GM12801 (cell line): ENCODE measurements around the gene DCAF10.

Source experiments
- TF ChIP-seq, protein P1 (sequence below): IDR thresholded peaks from one replicate; pipeline ENCODE4 v1.5.1; 2011; ENCODE audit warnings: control low read depth; ENCODE audit not compliant: insufficient read length; ENCODE audit errors: extremely low read depth

DCAF10 gene

DNA sequence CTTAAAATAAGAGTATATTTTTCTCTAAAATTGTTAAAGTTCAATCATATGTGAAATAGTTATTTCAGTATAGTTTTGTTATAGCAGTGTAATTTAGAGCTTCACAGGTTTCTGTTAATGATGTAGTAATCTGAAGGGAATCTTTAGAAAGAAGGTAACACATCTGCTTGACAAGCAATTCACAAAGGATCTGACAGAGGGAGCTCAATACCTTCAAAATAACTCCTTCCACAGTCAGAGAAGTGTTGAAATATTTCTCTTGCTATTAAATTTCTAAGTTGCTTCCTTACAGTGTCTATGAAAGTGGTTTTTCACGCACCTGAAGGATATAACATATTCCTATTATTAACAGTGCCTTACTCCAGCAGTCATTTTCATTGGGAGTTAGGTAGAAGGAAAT, 58.4 kb downstream of the DCAF10 start:
- TF ChIP-seq, protein P1, sequence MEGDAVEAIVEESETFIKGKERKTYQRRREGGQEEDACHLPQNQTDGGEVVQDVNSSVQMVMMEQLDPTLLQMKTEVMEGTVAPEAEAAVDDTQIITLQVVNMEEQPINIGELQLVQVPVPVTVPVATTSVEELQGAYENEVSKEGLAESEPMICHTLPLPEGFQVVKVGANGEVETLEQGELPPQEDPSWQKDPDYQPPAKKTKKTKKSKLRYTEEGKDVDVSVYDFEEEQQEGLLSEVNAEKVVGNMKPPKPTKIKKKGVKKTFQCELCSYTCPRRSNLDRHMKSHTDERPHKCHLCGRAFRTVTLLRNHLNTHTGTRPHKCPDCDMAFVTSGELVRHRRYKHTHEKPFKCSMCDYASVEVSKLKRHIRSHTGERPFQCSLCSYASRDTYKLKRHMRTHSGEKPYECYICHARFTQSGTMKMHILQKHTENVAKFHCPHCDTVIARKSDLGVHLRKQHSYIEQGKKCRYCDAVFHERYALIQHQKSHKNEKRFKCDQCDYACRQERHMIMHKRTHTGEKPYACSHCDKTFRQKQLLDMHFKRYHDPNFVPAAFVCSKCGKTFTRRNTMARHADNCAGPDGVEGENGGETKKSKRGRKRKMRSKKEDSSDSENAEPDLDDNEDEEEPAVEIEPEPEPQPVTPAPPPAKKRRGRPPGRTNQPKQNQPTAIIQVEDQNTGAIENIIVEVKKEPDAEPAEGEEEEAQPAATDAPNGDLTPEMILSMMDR = no peak

DNA sequence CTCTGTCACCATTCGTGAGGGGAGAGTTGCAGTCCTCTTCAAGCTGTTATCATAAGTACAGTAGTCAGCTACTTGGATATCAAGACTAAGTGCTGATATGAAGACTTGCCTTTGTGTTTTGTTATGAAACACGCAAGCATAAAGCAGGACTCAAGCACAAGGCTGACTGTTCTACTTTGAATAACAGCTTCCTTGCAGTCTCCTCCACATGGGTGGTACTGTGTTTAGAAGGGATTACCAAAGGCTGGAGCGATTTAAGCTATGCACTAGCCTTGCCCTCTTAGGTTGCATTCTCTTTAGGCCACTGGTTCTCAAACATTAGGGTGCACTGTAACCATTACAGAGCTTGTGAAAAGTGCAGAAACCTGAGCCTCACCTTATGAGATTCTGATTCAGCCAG, 61.9 kb downstream of the DCAF10 start:
- TF ChIP-seq, protein P1 = no peak

DNA sequence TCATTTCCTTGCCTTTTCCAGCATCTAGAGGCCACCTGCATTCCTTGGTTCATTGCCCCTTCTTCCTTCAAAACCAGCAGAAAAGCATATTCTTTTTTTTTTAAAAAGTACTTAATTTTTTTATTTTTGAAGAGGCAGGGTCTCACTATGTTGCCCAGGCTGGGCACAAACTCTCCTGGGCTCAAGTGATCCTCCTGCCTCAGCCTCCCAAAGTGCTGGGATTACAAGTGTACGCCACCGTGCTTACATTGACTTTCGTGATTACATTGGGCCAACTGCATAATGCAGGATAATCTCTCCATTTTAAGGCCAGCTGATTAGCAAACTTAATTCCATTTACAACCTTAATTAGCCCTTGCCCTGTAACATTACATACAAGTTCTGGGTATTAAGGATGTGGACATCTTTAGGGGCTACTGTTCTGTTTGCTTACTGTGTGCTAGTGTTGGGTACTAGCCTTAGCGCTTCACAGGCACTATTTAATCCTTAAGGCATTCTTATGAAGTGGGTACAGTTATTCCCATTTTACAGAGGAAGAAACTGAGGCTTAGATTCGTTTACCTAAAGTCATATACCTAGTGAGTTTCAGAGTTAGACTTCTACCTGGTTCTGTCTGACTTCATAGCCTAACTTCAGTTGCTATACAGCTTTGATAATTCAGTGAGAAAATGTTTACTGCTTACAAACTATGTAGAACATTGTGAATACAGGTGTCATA, 69.6 kb downstream of the DCAF10 start:
- TF ChIP-seq, protein P1 = no peak

DNA sequence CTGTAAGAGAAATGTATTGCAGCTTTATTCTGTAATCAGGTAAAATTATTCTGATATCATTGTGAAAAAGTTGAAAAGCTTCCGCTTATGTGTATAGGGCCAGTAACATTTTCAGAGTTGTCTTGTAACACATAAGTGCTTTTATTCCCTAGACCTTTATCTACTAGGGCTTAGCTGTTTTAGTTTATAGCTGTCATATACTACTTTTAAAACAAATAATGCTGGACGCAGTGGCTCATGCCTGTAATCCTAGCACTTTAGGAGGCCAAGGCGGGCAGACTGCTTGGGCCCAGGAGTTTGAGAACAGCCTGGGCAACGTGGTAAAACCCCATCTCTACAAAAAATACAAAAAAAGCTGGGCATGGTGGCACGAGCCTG, 70.2 kb downstream of the DCAF10 start:
- TF ChIP-seq, protein P1 = no peak

DNA sequence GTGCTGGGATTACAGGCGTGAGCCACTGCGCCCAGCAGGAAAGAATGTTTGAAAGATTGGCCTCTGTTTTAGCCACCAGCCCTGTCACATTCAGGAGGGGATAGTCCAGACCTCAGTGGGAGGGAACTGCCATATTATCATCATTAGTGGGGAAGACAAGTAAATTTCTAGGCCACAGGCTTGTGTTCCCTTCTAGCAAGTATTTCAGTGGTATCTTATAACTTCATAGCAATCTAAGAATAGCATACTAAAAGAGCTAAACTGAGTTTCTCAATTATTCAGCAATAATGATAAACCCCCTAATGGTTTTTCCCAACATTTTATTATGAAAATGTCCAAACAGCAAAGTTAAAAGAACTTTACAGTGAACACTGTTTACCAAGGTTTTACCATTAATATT, 73.4 kb downstream of the DCAF10 start:
- TF ChIP-seq, protein P1 = no peak

DNA sequence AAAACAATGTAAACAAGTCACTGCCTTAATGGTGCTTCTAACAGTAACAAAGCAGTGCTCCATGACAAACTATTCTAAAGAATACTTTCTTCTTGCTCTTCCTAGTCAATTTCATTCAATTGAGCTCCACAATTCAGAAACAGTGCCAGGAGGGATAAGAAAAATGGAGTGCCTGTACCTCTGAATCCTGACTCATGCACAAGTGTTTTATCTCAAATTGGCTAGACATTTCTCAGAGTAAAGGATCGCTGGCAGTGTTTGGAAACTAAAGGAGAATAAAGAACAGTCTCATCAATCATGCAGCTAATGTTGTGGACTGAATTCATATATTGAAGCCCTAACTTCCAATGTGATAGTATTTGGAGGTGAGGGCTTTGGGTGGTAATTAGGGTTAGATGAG, 75.8 kb downstream of the DCAF10 start:
- TF ChIP-seq, protein P1 = no peak

DNA sequence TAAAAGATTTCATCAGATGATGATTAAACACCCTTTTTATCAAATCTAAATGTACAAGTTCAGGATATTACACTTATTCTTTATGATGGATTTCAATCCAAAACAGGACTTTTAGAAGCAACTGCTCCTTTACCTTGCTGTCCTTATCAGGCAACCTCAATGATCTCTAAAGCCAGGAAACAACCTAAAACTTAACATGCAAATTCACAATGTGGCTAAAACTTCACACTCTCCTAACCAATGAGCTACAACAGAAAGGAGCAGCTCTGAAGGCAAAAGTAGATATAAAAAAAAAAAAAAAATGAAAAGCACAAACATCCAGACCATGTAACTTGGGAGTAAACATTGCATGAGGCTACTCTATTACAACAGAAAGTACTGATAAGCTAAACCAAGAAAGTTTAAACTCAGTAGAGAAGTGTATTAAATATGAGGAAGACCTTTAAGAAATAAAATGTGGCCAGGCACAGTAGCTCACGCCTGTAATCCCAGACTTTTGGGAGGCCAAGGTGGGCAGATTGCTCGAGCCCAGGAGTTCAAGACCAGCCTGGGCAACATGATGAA, 80.4 kb downstream of the DCAF10 start:
- TF ChIP-seq, protein P1 = no peak
